Smooth muscle cell (in vitro differentiated cells): Measurements from ENCODE around the gene ARMH1. TPM values are rescaled to one million over a fixed set of nuclear protein-coding genes. Genes with fewer than 3 reads are reported as not detected.

ENCODE experiments used
- DNase-seq: peaks from one replicate; lab custom pipeline; 2025; ENCODE audit not compliant: unreplicated experiment; lab: John Stamatoyannopoulos, UW
- H2AFZ ChIP-seq: fragments of 200-600 bp; sonication (generic); 2 replicates; pipeline ENCODE4 v1.6.0; 2016; ENCODE audit warnings: antibody characterized with exemption, low read depth, mild to moderate bottlenecking
- H3F3A ChIP-seq: fragments of 200-600 bp; sonication (generic); 2 replicates; pipeline ENCODE4 v1.6.0; 2017; ENCODE audit warnings: antibody characterized with exemption, low read depth
- H3K27ac ChIP-seq: fragments of 200-600 bp; sonication (generic); 2 replicates; pipeline ENCODE4 v1.5.1; 2016; ENCODE audit warnings: low read depth, mild to moderate bottlenecking
- H3K27me3 ChIP-seq: fragments of 200-600 bp; sonication (generic); 2 replicates; pipeline ENCODE4 v1.6.1; 2016; ENCODE audit warnings: low read depth, mild to moderate bottlenecking
- H3K36me3 ChIP-seq: fragments of 200-600 bp; sonication (generic); 2 replicates; pipeline ENCODE4 v1.5.1; 2016; ENCODE audit warnings: low read depth
- H3K4me1 ChIP-seq: fragments of 200-600 bp; sonication (generic); 2 replicates; pipeline ENCODE4 v1.5.1; 2016; ENCODE audit warnings: low read depth
- H3K4me2 ChIP-seq: fragments of 200-600 bp; sonication (generic); 2 replicates; pipeline ENCODE4 v1.6.0; 2016; ENCODE audit warnings: mild to moderate bottlenecking
- H3K4me3 ChIP-seq: fragments of 200-600 bp; sonication (generic); 2 replicates; pipeline ENCODE4 v1.5.1; 2016; ENCODE audit warnings: mild to moderate bottlenecking
- H3K79me2 ChIP-seq: fragments of 200-600 bp; sonication (generic); 2 replicates; pipeline ENCODE4 v1.6.0; 2016; ENCODE audit warnings: low read depth, mild to moderate bottlenecking
- H3K9ac ChIP-seq: fragments of 200-600 bp; sonication (generic); 2 replicates; pipeline ENCODE4 v1.6.0; 2016; ENCODE audit warnings: low read depth
- H3K9me3 ChIP-seq: fragments of 200-600 bp; sonication (generic); replicated peaks from 2 replicates; pipeline ENCODE4 v1.5.1; 2016; ENCODE audit warnings: low read depth
- H4K20me1 ChIP-seq: fragments of 200-600 bp; sonication (generic); 2 replicates; pipeline ENCODE4 v1.6.0; 2016; ENCODE audit warnings: low read depth
- WGBS: methylation state at CpG from one replicate; pipeline ENCODE4 v1.1.7; 2016; ENCODE audit warnings: low lambda C conversion rate; 5-methylcytosine and 5-hydroxymethylcytosine counted together
- polyA plus RNA-seq: library from polyadenylated mRNA; unstranded; fragments of >200 nt; fragmentation: Nextera tagmentation; extraction: Ambion mirVana; gene quantifications from 2 replicates; pipeline ENCODE4 v1.2.1, GENCODE V29; 2016
- total RNA-seq: library from RNA; depleted of rRNA; stranded (reverse); fragments of >200 nt; gene quantifications from 2 replicates; pipeline ENCODE4 v1.2.3, GENCODE V29; 2014
- TF ChIP-seq, protein P1 (sequence below): fragments of 200-600 bp; sonication (generic); IDR thresholded peaks from 2 replicates; pipeline ENCODE4 v1.5.1; 2017; ENCODE audit warnings: borderline replicate concordance, mild to moderate bottlenecking, antibody characterized with exemption; ENCODE audit not compliant: insufficient read depth, poor library complexity, severe bottlenecking

The ARMH1 gene
- total and polyA plus RNA-seq, 2 experiments from 2014 or later: 1.5 to 8.3 TPM

DNA sequence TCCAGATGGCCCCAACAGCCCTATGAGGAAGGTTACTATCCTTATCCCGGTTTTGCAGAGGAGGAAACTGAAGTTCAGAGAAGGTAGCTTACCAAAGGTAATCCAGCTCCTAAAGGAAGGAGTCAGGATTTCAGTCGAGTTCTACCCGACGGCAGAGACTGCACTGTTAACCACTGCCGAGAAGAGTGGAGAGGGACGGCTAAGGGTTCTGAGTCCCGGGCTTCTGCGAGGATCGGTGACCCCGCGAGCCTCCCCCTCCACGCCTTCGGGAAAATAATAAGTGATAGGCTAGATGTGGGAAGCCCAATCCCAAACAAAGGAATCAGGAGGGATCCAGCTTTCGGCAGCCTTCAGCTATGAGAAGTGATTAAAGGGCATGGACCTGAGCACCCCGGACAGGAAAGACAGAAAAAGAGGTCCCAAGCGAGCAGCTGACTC lies 820 bp upstream of the ARMH1 start:
- peak overlapping the region; percentile 85 for H3K4me2 ChIP-seq
- no peaks in the 10 kb centered on the region for H3K9me3 ChIP-seq
- H3K27me3 ChIP-seq: no peaks in the 10 kb centered on the region
- no peaks in the 10 kb centered on the region for H4K20me1 ChIP-seq
- no peaks in the 10 kb centered on the region for H3K4me1 ChIP-seq
- peaks cover 9% of the 10 kb centered on the region for H3F3A ChIP-seq
- H2AFZ ChIP-seq: peak overlapping the region; percentile 92
- peak overlapping the region; percentile 72 for H3K9ac ChIP-seq
- no peak for DNase-seq
- H3K4me3 ChIP-seq: peak overlapping the region; percentile 60
- H3K36me3 ChIP-seq: no peaks in the 10 kb centered on the region
- no peaks in the 10 kb centered on the region for H3K79me2 ChIP-seq
- H3K27ac ChIP-seq: peak overlapping the region; percentile 88
- TF ChIP-seq, protein P1, sequence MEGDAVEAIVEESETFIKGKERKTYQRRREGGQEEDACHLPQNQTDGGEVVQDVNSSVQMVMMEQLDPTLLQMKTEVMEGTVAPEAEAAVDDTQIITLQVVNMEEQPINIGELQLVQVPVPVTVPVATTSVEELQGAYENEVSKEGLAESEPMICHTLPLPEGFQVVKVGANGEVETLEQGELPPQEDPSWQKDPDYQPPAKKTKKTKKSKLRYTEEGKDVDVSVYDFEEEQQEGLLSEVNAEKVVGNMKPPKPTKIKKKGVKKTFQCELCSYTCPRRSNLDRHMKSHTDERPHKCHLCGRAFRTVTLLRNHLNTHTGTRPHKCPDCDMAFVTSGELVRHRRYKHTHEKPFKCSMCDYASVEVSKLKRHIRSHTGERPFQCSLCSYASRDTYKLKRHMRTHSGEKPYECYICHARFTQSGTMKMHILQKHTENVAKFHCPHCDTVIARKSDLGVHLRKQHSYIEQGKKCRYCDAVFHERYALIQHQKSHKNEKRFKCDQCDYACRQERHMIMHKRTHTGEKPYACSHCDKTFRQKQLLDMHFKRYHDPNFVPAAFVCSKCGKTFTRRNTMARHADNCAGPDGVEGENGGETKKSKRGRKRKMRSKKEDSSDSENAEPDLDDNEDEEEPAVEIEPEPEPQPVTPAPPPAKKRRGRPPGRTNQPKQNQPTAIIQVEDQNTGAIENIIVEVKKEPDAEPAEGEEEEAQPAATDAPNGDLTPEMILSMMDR: no peak
- WGBS: 4% methylated on average over 16 of the region's 16 CpGs

DNA sequence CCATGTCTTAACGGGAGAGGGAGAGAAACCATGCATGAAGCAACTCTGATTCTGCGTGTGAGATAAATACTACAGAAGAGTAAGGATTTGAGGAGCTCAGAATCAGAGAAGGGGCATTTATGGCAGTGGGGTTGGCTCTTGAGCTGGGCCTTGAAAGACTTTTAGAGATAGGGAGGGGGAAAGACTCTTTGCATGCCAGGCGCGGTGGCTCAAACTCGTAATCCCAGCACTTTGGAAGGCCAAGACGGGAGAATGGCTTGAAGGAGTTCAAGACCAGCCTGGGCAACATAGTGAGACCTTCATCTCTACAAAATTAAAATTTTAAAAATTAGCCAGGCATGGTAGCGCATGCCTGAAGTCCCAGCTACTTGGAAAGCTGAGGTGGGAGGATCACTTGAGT lies 672 bp downstream of the ARMH1 start:
- no peaks in the 10 kb centered on the region for H3K4me1 ChIP-seq
- H4K20me1 ChIP-seq: no peaks in the 10 kb centered on the region
- H3K36me3 ChIP-seq: no peaks in the 10 kb centered on the region
- no peaks in the 10 kb centered on the region for H3K79me2 ChIP-seq
- H3K9me3 ChIP-seq: no peaks in the 10 kb centered on the region
- H2AFZ ChIP-seq: peak overlapping the region; percentile 82
- WGBS: 88% methylated on average over 7 of the region's 7 CpGs
- no peaks in the 10 kb centered on the region for H3K27me3 ChIP-seq
- peak overlapping the region; percentile 89 for H3K4me2 ChIP-seq
- no peak for DNase-seq
- peak overlapping the region; percentile 60 for H3K4me3 ChIP-seq
- H3F3A ChIP-seq: peaks cover 9% of the 10 kb centered on the region
- no peak overlapping the region for H3K9ac ChIP-seq
- TF ChIP-seq, protein P1: no peak
- H3K27ac ChIP-seq: no peak overlapping the region

DNA sequence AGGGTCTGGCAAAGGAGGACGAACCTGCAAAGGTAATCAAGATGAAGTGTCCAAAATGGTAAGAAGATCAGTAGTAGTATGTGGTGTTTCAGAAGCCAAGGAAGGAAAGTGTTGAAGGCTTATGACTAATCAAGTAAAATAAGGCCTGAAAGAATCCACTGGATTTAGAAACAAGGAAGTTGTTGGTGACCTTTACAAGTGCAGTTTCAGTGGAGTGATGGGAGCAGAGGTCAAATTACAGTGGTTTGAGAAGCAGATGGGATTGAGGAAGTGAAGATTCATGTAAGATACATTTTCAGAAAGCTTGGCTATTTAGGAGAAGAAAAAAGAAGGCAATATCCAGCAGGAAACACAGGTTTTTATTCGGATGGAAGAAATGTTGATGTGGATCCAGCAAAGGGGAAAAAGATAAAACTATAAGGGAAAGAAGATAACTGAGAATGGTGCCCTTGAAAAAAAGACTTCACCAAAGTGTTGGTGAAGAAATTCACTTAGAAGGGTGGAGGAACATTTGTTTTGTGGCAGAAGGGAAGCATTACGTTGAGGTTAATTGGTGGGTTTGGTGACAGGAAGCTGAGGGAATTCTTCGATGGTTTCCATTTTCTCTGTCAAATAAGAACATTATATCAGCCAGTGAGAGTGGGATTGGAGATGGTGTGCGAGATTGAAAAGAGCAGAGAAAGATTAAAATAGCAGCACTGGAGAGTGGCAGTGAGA lies 2.1 kb downstream of the ARMH1 start:
- Histone ChIP-seq H3K27ac (no peak overlapping the region), H3K79me2 (no peaks in the 10 kb centered on the region), H3K9ac (no peak overlapping the region), H3K36me3 (no peaks in the 10 kb centered on the region), H3K27me3 (no peaks in the 10 kb centered on the region), H3K4me3 (no peak overlapping the region), H3K9me3 (no peaks in the 10 kb centered on the region), H2AFZ (no peak overlapping the region), H4K20me1 (no peaks in the 10 kb centered on the region), H3F3A (peaks cover 9% of the 10 kb centered on the region), H3K4me1 (no peaks in the 10 kb centered on the region), H3K4me2 (no peak overlapping the region)
- WGBS: 88% methylated on average over 5 of the region's 5 CpGs
- TF ChIP-seq, protein P1: no peak
- no peak for DNase-seq
